Measurements from ENCODE around the gene LRP8.

The LRP8 gene

DNA sequence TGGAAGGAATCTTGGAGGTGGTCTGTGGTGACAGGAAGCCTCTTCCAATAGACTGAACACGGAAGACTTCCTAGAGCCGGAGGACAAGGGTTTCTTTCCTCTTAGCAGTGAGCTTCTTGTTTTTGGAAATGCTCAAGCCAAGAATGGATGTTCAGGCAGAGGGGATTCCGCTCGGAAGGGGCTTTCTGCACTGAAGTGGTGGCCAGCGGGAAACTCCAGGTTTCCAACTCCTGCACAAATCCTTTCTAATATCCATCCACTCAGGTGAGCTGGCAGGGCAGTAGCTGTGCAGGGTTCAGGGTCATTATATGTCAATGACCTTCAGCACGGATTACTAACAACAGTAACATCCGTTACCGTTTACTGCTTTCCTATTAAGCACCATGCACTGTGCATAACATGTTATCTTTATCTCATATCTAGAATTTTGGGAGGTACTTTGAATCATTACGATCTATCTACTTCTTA lies 131.8 kb downstream of the LRP8 start:
- Histone ChIP-seq H3K23ac (ENCODE audit: low read length) (no peak overlapping the region), H3K27ac (ENCODE audit: low read depth, low read length) (no peak overlapping the region), H2BK12ac (ENCODE audit: low read length) (no peak overlapping the region), H2AK5ac (ENCODE audit: low read length) (no peak overlapping the region), H3K27me3 (ENCODE audit: insufficient read depth, low read length) (no peaks in the 10 kb centered on the region), H2AFZ (ENCODE audit: insufficient read depth, low read length, poor library complexity) (peak overlapping the region; percentile 25), H2BK5ac (ENCODE audit: low read depth, low read length, poor library complexity) (no peak overlapping the region), H3K9ac (ENCODE audit: low read length) (no peak overlapping the region), H4K8ac (ENCODE audit: low read depth, low read length) (peak overlapping the region; percentile 18), H3K18ac (ENCODE audit: low read length) (no peak overlapping the region), H3K36me3 (ENCODE audit: control insufficient read depth in 1 of 2, insufficient read depth in 2 of 2, low read length in 2 of 2) (peaks cover 0 to 5% of the 10 kb centered on the region in 2 experiments), H3K4me3 (ENCODE audit: low read depth, low read length) (no peak overlapping the region), H3K9me3 (ENCODE audit: insufficient read depth, low read depth, low read length) (no peaks in the 10 kb centered on the region), H3K14ac (ENCODE audit: low read length) (no peak overlapping the region), H3K4me2 (ENCODE audit: low read length) (peak overlapping the region; percentile 59), H3K4me1 (ENCODE audit: control insufficient read depth in 1 of 2, insufficient read depth in 2 of 2, low read length in 2 of 2) (peaks cover 11 to 15% of the 10 kb centered on the region in 2 experiments), H3K79me1 (ENCODE audit: low read length) (peaks cover 6% of the 10 kb centered on the region), H3K4ac (ENCODE audit: low read depth, low read length) (no peak overlapping the region), H3K79me2 (ENCODE audit: control insufficient read depth, insufficient read depth, low read length, poor library complexity) (peaks cover 4% of the 10 kb centered on the region), H4K91ac (ENCODE audit: low read depth, low read length) (no peak overlapping the region), H4K12ac (ENCODE audit: low read depth, low read length) (peak overlapping the region; percentile 64), H2BK120ac (ENCODE audit: insufficient read depth, low read length, poor library complexity) (no peak overlapping the region)
- no CpG with 5 or more reads among the region's 9 CpGs for WGBS (ENCODE audit: extremely low coverage, insufficient coverage, insufficient read length)
- peak in 1 of 2 donors; percentile 57 for DNase-seq

DNA sequence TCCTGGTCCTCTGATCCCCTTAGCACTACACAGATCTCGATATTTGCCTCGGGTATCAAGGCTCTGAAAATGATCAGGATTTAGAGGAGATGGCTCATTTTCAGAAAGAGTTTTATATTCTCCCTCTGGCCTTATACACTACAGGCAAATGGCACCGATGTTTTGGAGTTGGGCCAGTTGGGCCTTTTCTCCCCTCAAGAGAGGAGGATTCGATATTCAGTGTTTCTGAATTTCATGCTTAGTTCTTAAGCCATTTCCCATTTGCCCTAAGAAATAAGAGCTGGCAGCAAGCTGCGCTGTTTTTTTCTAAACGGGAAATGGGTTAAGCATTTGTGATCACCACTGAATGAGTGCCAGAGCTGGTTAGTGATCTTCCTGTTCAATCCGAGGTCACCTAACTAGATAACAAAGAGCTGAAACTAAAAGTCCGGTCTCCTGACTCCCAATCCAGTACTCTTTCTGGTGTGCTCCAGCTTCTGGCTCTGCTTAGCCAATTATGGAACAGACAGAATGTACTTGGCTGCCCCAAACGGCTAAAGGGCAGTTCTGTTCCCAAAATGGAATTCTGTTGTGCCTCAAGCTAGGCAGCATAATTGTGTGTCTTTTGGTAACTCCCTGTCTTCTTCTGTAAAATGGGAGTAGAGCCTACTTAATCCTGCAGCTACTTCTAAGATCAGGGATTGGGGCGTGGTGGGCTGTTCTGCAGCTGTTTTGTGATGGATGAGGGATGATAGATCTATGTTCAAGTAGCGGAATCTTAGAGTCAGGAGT lies 132.4 kb downstream of the LRP8 start:
- no peak overlapping the region for H3K18ac ChIP-seq (ENCODE audit: low read length)
- no peak overlapping the region for H2AK5ac ChIP-seq (ENCODE audit: low read length)
- no peak overlapping the region for H3K4me3 ChIP-seq (ENCODE audit: low read depth, low read length)
- no peak overlapping the region for H4K91ac ChIP-seq (ENCODE audit: low read depth, low read length)
- H3K23ac ChIP-seq (ENCODE audit: low read length), result no peak overlapping the region
- H3K27me3 ChIP-seq (ENCODE audit: insufficient read depth, low read length), result no peaks in the 10 kb centered on the region
- no peak overlapping the region for H3K4me2 ChIP-seq (ENCODE audit: low read length)
- peak overlapping the region; percentile 25 for H2AFZ ChIP-seq (ENCODE audit: insufficient read depth, low read length, poor library complexity)
- H4K8ac ChIP-seq (ENCODE audit: low read depth, low read length), result peak overlapping the region; percentile 18
- H3K4me1 ChIP-seq (ENCODE audit: control insufficient read depth in 1 of 2, insufficient read depth in 2 of 2, low read length in 2 of 2), result peaks cover 11 to 15% of the 10 kb centered on the region in 2 experiments
- no CpG with 5 or more reads among the region's 11 CpGs for WGBS (ENCODE audit: extremely low coverage, insufficient coverage, insufficient read length)
- H3K4ac ChIP-seq (ENCODE audit: low read depth, low read length), result no peak overlapping the region
- H2BK12ac ChIP-seq (ENCODE audit: low read length), result no peak overlapping the region
- H3K9me3 ChIP-seq (ENCODE audit: insufficient read depth, low read depth, low read length), result no peaks in the 10 kb centered on the region
- no peak overlapping the region for H3K9ac ChIP-seq (ENCODE audit: low read length)
- no peak overlapping the region for H3K27ac ChIP-seq (ENCODE audit: low read depth, low read length)
- H3K14ac ChIP-seq (ENCODE audit: low read length), result no peak overlapping the region
- peaks cover 6% of the 10 kb centered on the region for H3K79me1 ChIP-seq (ENCODE audit: low read length)
- H3K79me2 ChIP-seq (ENCODE audit: control insufficient read depth, insufficient read depth, low read length, poor library complexity), result peaks cover 4% of the 10 kb centered on the region
- no peaks in the 10 kb centered on the region for H3K36me3 ChIP-seq (ENCODE audit: control insufficient read depth in 1 of 2, insufficient read depth in 2 of 2, low read length in 2 of 2)
- no peak overlapping the region for H2BK5ac ChIP-seq (ENCODE audit: low read depth, low read length, poor library complexity)
- H4K12ac ChIP-seq (ENCODE audit: low read depth, low read length), result no peak overlapping the region
- H2BK120ac ChIP-seq (ENCODE audit: insufficient read depth, low read length, poor library complexity), result no peak overlapping the region
- DNase-seq, result no peak
